Tibial nerve (tissue), 4 donors: ENCODE measurements around the gene VPS41.

Experiments
- CTCF ChIP-seq, 5 experiments: fragments of 200-600 bp in 3 of 5; fragments of 450-650 bp in 2 of 5; sonication (generic) in 3 of 5; IDR thresholded peaks; one replicate each; pipeline ENCODE4 v1.5.1; 2016 to 2019; ENCODE audit warnings: antibody characterized with exemption in 5 of 5, mild to moderate bottlenecking in 3 of 5, moderate library complexity in 2 of 5
- EP300 ChIP-seq, 2 donors: sonication (generic); formaldehyde crosslinking; IDR thresholded peaks; one replicate each; pipeline ENCODE4 v1.6.1; 2017; ENCODE audit warnings: antibody characterized with exemption in 2 of 2, mild to moderate bottlenecking in 1 of 2
- POLR2A ChIP-seq, 2 donors: fragments of 450-650 bp; IDR thresholded peaks; one replicate each; pipeline ENCODE4 v1.6.1; 2017; ENCODE audit warnings: antibody characterized with exemption in 2 of 2, mild to moderate bottlenecking in 2 of 2, moderate library complexity in 2 of 2

DNA sequence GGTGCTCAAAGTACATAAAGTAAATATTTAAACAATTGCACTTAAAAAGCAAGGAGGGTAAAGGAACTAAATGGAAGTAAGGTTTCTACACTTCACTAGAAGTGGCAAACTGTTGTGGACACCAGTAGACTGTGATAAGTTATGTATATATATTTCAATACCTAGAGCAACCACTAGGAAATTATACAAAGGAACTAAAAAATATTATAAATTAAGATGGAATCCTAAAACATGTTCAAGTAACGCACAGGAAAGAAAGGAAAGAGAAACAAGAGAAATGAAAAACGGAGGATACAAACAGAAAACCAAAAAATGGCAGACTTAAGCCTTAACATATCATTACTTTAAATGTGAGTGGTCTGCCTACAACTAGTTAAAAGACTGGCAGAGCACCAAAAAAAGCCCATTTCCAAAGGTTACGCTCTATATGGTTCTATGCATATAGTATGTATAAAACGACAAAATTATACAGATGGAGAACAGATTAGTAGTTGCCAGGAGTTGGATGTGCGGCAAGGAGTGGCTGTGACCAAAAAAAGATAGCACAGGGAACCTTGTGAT is 19.0 kb downstream of the VPS41 start:
- TF ChIP-seq CTCF (IDR thresholded peaks at IDR 0.05), result no peak
- TF ChIP-seq POLR2A (IDR thresholded peaks at IDR 0.05), result no peak
- no peak for TF ChIP-seq EP300 (IDR thresholded peaks at IDR 0.05)
